ENCODE results near the gene NSMCE1. TPM values are rescaled to one million over a fixed set of nuclear protein-coding genes. Genes with fewer than 3 reads are reported as not detected.
"Not testable (repeated sequence)": the region's sequence is repeated elsewhere in the genome, so short reads cannot be mapped to it uniquely, and the experiment has no call there.

NSMCE1 gene
- total RNA-seq, 1 experiment from 2014 or later = 45.7 TPM

- POLR2A ChIA-PET (ENCODE audit: low non-redundant PET) = no interaction called here
- intact Hi-C loops (cut with micrococcal nuclease; ENCODE audit: unreplicated experiment) = no loop called here
- TF ChIP-seq EZH2 (IDR thresholded peaks at IDR 0.05; ENCODE audit: borderline replicate concordance, low read depth, low read length, poor library complexity, severe bottlenecking) = no peak
- TF ChIP-seq CTCF (conservative IDR thresholded peaks at IDR 0.05; ENCODE audit: low read depth, low read length) = no peak
- no peak overlapping the region for H3K4me3 ChIP-seq (ENCODE audit: low read depth, low read length, poor library complexity, severe bottlenecking)
- H3K9me3 ChIP-seq (ENCODE audit: low read depth, low read length, poor library complexity, severe bottlenecking) = no peaks in the 10 kb centered on the region
- no peaks in the 10 kb centered on the region for H3K27me3 ChIP-seq (replicated peaks; ENCODE audit: insufficient read depth, low read depth, low read length, poor library complexity)
- CTCF ChIA-PET = no interaction called here
- H3K4me1 ChIP-seq (ENCODE audit: insufficient read depth, low read length, poor library complexity, severe bottlenecking) = no peaks in the 10 kb centered on the region
- no TSS peak for BruUV-seq (replicated peaks)
- H3K27ac ChIP-seq (ENCODE audit: low read depth, low read length, poor library complexity, severe bottlenecking) = no peak overlapping the region
- no peak for DNase-seq (ENCODE audit: low spot score)
- H3K36me3 ChIP-seq (ENCODE audit: insufficient read depth, low read length, poor library complexity, severe bottlenecking) = no peaks in the 10 kb centered on the region
These were observed 21.1 kb upstream of the NSMCE1 start for GRCh38 chr16:27289669-27290068.

- intact Hi-C loops (cut with micrococcal nuclease; ENCODE audit: unreplicated experiment); H3K27me3 ChIP-seq (replicated peaks; ENCODE audit: insufficient read depth, low read depth, low read length, poor library complexity); DNase-seq (ENCODE audit: low spot score); H3K27ac ChIP-seq (ENCODE audit: low read depth, low read length, poor library complexity, severe bottlenecking); CTCF ChIA-PET; H3K4me3 ChIP-seq (ENCODE audit: low read depth, low read length, poor library complexity, severe bottlenecking); POLR2A ChIA-PET (ENCODE audit: low non-redundant PET); H3K36me3 ChIP-seq (ENCODE audit: insufficient read depth, low read length, poor library complexity, severe bottlenecking); BruUV-seq (replicated peaks); H3K4me1 ChIP-seq (ENCODE audit: insufficient read depth, low read length, poor library complexity, severe bottlenecking); H3K9me3 ChIP-seq (ENCODE audit: low read depth, low read length, poor library complexity, severe bottlenecking): not testable (repeated sequence)
These were observed 19.7 kb upstream of the NSMCE1 start for GRCh38 chr16:27288313-27288712.

- no peak for DNase-seq (ENCODE audit: low spot score)
- Histone ChIP-seq H3K27me3 (replicated peaks; ENCODE audit: insufficient read depth, low read depth, low read length, poor library complexity) (no peaks in the 10 kb centered on the region), H3K4me3 (ENCODE audit: low read depth, low read length, poor library complexity, severe bottlenecking) (no peak overlapping the region), H3K4me1 (ENCODE audit: insufficient read depth, low read length, poor library complexity, severe bottlenecking) (no peaks in the 10 kb centered on the region), H3K36me3 (ENCODE audit: insufficient read depth, low read length, poor library complexity, severe bottlenecking) (no peaks in the 10 kb centered on the region), H3K9me3 (ENCODE audit: low read depth, low read length, poor library complexity, severe bottlenecking) (no peaks in the 10 kb centered on the region), H3K27ac (ENCODE audit: low read depth, low read length, poor library complexity, severe bottlenecking) (no peak overlapping the region)
- POLR2A ChIA-PET (ENCODE audit: low non-redundant PET) = interaction anchor here (0.6 kb wide), 1 partner anchor 37 kb away, joined by 5 read pairs; no protein-coding TSS in a partner anchor
- BruUV-seq (replicated peaks) = no TSS peak
- CTCF ChIA-PET = no interaction called here
- no peak for TF ChIP-seq EZH2 (IDR thresholded peaks at IDR 0.05; ENCODE audit: borderline replicate concordance, low read depth, low read length, poor library complexity, severe bottlenecking)
- no peak for TF ChIP-seq CTCF (conservative IDR thresholded peaks at IDR 0.05; ENCODE audit: low read depth, low read length)
- intact Hi-C loops (cut with micrococcal nuclease; ENCODE audit: unreplicated experiment) = no loop called here
These were observed 19.3 kb upstream of the NSMCE1 start for GRCh38 chr16:27287887-27288286.

- Histone ChIP-seq H3K36me3 (ENCODE audit: insufficient read depth, low read length, poor library complexity, severe bottlenecking) (no peaks in the 10 kb centered on the region), H3K4me1 (ENCODE audit: insufficient read depth, low read length, poor library complexity, severe bottlenecking) (no peaks in the 10 kb centered on the region), H3K9me3 (ENCODE audit: low read depth, low read length, poor library complexity, severe bottlenecking) (no peaks in the 10 kb centered on the region), H3K4me3 (ENCODE audit: low read depth, low read length, poor library complexity, severe bottlenecking) (no peak overlapping the region), H3K27ac (ENCODE audit: low read depth, low read length, poor library complexity, severe bottlenecking) (no peak overlapping the region), H3K27me3 (replicated peaks; ENCODE audit: insufficient read depth, low read depth, low read length, poor library complexity) (no peaks in the 10 kb centered on the region)
- no TSS peak for BruUV-seq (replicated peaks)
- TF ChIP-seq CTCF (conservative IDR thresholded peaks at IDR 0.05; ENCODE audit: low read depth, low read length) (no peak), EZH2 (IDR thresholded peaks at IDR 0.05; ENCODE audit: borderline replicate concordance, low read depth, low read length, poor library complexity, severe bottlenecking) (no peak)
- CTCF ChIA-PET = no interaction called here
- intact Hi-C loops (cut with micrococcal nuclease; ENCODE audit: unreplicated experiment) = no loop called here
- POLR2A ChIA-PET (ENCODE audit: low non-redundant PET) = interaction anchor here (0.6 kb wide), 1 partner anchor 38 kb away, joined by 5 read pairs; no protein-coding TSS in a partner anchor
- DNase-seq (ENCODE audit: low spot score) = no peak
These were observed 18.7 kb upstream of the NSMCE1 start for GRCh38 chr16:27287051-27287811.

Data from A673 (cell line).